Mesothelial cell of epicardium (in vitro differentiated cells): ENCODE results near the gene RASGRP4. TPM values are rescaled to one million over a fixed set of nuclear protein-coding genes. Genes with fewer than 3 reads are reported as not detected.

ENCODE experiments used
- DNase-seq, 2 experiments: peaks; one replicate each; pipeline ENCODE4 v3.0.0; 2021; ENCODE audit warnings: low spot score in 2 of 2; ENCODE audit not compliant: unreplicated experiment in 2 of 2
- H3K27ac Mint-ChIP-seq: 2 replicates; pipeline ENCODE4 v1.8.0; 2021; ENCODE audit warnings: mixed read lengths
- H3K27me3 Mint-ChIP-seq: 2 replicates; pipeline ENCODE4 v1.8.0; 2021; ENCODE audit warnings: low read depth, mixed read lengths
- H3K36me3 Mint-ChIP-seq: 2 replicates; pipeline ENCODE4 v1.8.0; 2021; ENCODE audit warnings: mixed read lengths
- H3K4me1 Mint-ChIP-seq: 2 replicates; pipeline ENCODE4 v1.8.0; 2021; ENCODE audit warnings: mixed read lengths
- H3K4me3 Mint-ChIP-seq: 2 replicates; pipeline ENCODE4 v1.8.0; 2021; ENCODE audit warnings: mild to moderate bottlenecking, moderate library complexity, mixed read lengths
- H3K9me3 Mint-ChIP-seq: 2 replicates; pipeline ENCODE4 v1.8.0; 2021; ENCODE audit warnings: mixed read lengths
- CTCF ChIP-seq: fragments of 200-600 bp; sonication (generic); IDR thresholded peaks from one replicate; pipeline ENCODE4 v1.5.0; 2021; ENCODE audit warnings: antibody characterized with exemption; ENCODE audit not compliant: unreplicated experiment
- total RNA-seq: library from RNA; stranded (reverse); gene quantifications from 3 replicates; pipeline ENCODE4 v1.2.1, GENCODE V29; 2021

RASGRP4 gene
- total RNA-seq, 1 donor from 2014 or later = 1.2 TPM

DNA sequence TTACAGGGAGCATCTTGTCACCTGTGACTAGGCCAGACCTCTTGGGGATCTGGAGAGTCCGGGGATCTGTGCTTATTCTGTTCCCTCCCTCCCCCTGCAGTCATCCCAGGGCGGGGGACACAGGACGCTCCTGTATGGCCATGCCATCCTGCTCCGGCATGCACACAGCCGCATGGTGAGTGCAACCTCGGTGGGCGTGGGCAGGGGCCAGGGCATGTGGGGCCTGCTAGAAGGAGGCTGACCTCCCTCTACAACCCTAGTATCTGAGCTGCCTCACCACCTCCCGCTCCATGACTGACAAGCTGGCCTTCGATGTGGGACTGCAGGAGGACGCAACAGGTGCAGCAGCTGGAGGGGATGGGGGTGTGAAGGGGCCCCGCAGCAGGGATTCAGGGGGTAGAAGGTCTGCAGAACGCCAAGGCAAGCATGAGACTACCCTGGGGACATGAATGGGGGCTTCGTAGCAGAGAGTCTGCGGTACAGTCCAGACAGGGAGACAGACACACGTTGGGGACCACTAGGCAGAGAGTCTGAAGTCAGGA is 17.5 kb upstream of the RASGRP4 start:
- Mint-ChIP-seq H3K4me3 (no peak overlapping the region), H3K36me3 (no peaks in the 10 kb centered on the region), H3K9me3 (no peaks in the 10 kb centered on the region), H3K27me3 (peaks cover 8% of the 10 kb centered on the region), H3K4me1 (no peaks in the 10 kb centered on the region), H3K27ac (no peak overlapping the region)
- no peak for DNase-seq
- TF ChIP-seq CTCF = no peak

- no peak for TF ChIP-seq CTCF
- H3K4me1 Mint-ChIP-seq = no peaks in the 10 kb centered on the region
- no peaks in the 10 kb centered on the region for H3K36me3 Mint-ChIP-seq
- H3K4me3 Mint-ChIP-seq = no peak overlapping the region
- no peak for DNase-seq
- peaks cover 8% of the 10 kb centered on the region for H3K27me3 Mint-ChIP-seq
- H3K27ac Mint-ChIP-seq = no peak overlapping the region
- H3K9me3 Mint-ChIP-seq = no peaks in the 10 kb centered on the region
Measured at GRCh38 chr19:38442736-38443135, 16.7 kb upstream of the RASGRP4 start.

- H3K36me3 Mint-ChIP-seq = no peaks in the 10 kb centered on the region
- TF ChIP-seq CTCF = no peak
- DNase-seq = no peak
- H3K27ac Mint-ChIP-seq = no peak overlapping the region
- H3K4me3 Mint-ChIP-seq = no peak overlapping the region
- peaks cover 8% of the 10 kb centered on the region for H3K27me3 Mint-ChIP-seq
- no peaks in the 10 kb centered on the region for H3K4me1 Mint-ChIP-seq
- H3K9me3 Mint-ChIP-seq = no peaks in the 10 kb centered on the region
Measured at GRCh38 chr19:38441657-38442348, 15.8 kb upstream of the RASGRP4 start.

GRCh38 chr19:38440592-38440991 is 14.6 kb upstream of the RASGRP4 start:
- Mint-ChIP-seq H3K4me1 (no peaks in the 10 kb centered on the region), H3K36me3 (no peaks in the 10 kb centered on the region), H3K27ac (no peak overlapping the region), H3K9me3 (no peaks in the 10 kb centered on the region), H3K27me3 (peaks cover 8% of the 10 kb centered on the region), H3K4me3 (no peak overlapping the region)
- TF ChIP-seq CTCF = no peak
- DNase-seq = no peak

- no peak for DNase-seq
- no peak for TF ChIP-seq CTCF
- Mint-ChIP-seq H3K27ac (no peak overlapping the region), H3K27me3 (peaks cover 20% of the 10 kb centered on the region), H3K4me1 (peaks cover 8% of the 10 kb centered on the region), H3K4me3 (no peak overlapping the region), H3K36me3 (no peaks in the 10 kb centered on the region), H3K9me3 (no peaks in the 10 kb centered on the region)
Measured at GRCh38 chr19:38437917-38438316, 11.9 kb upstream of the RASGRP4 start.
